Right lobe of liver (tissue), 6 donors: ENCODE results near the gene FHIT. TPM values are rescaled to one million over a fixed set of nuclear protein-coding genes. Genes with fewer than 3 reads are reported as not detected.

ENCODE experiments used
- ATAC-seq, 4 donors: fragments of 200-7000 bp; cut with Tn5 transposase; one replicate each; pipeline ENCODE4 v1.9.1; 2020; ENCODE audit warnings: mild to moderate bottlenecking in 4 of 4, moderate library complexity in 4 of 4
- DNase-seq, 3 donors: peaks; one replicate each; pipeline ENCODE4 v3.0.0-alpha.2; 2020
- H3K27ac ChIP-seq, 3 donors: fragments of 200-600 bp; one replicate each; pipeline ENCODE4 v1.8.0; 2022
- H3K27me3 ChIP-seq, 2 donors: fragments of 200-600 bp; one replicate each; pipeline ENCODE4 v1.8.0; 2022
- H3K36me3 ChIP-seq, 4 donors: fragments of 200-600 bp; sonication (generic) in 1 of 4; one replicate each; pipeline versions ENCODE4 v1.5.1 to v1.8.0; 2017 to 2022; ENCODE audit warnings: control low read depth in 1 of 4
- H3K4me1 ChIP-seq, 4 donors: fragments of 200-600 bp; sonication (generic) in 1 of 4; one replicate each; pipeline versions ENCODE4 v1.5.1 to v1.8.0; 2017 to 2022; ENCODE audit warnings: control low read depth in 1 of 4
- H3K4me3 ChIP-seq, 3 donors: fragments of 200-600 bp; one replicate each; pipeline ENCODE4 v1.8.0; 2022
- H3K9me3 ChIP-seq, 4 donors: fragments of 200-600 bp; sonication (generic) in 1 of 4; one replicate each; pipeline versions ENCODE4 v1.5.1 to v1.8.0; 2017 to 2022; ENCODE audit warnings: control low read depth in 1 of 4
- POLR2A ChIP-seq: fragments of 450-650 bp; IDR thresholded peaks from one replicate; pipeline ENCODE4 v1.6.1; 2017; ENCODE audit warnings: antibody characterized with exemption, mild to moderate bottlenecking
- WGBS: methylation state at CpG from one replicate; pipeline ENCODE4 v1.1.6; 2018; ENCODE audit warnings: low coverage, low lambda C conversion rate; ENCODE audit not compliant: insufficient coverage; ENCODE audit errors: missing lambda C conversion rate; 5-methylcytosine and 5-hydroxymethylcytosine counted together
- intact Hi-C, 2 donors: fragments of 100-400 bp; cut with DNase I; formaldehyde crosslinking; loops; one replicate each; pipeline versions ENCODE4 v1.11.2 to v1.14.1; 2022
- total RNA-seq, 6 experiments: library from RNA; depleted of rRNA in 2 of 6; stranded (reverse); fragments of >200 nt in 2 of 6; fragmentation: NEBNext Ultra II Directional in 3 of 6; extraction: Animal tissue kit (Norgen Biotek cat#: 25700) in 3 of 6; gene quantifications; one replicate each; pipeline versions ENCODE4 v1.1.0 to v1.2.4, GENCODE V29; 2016 to 2023
- TF ChIP-seq, protein P1 (sequence below), 4 donors: fragments of 200-600 bp in 3 of 4; fragments of 450-650 bp in 1 of 4; IDR thresholded peaks; one replicate each; pipeline versions ENCODE4 v1.5.1 to v1.8.0; 2016 to 2022; ENCODE audit warnings: antibody characterized with exemption in 4 of 4, mild to moderate bottlenecking in 2 of 4
- donor health status: DM: no; HTN: yes; CAD: no.
- donor health status: DM: no; HTN: no; CAD: no.
- donor health status: DM: no; HTN: no; CAD: no.
- donor health status: DM: no; HTN: yes; CAD: no.
- donor health status: DM: no; HTN: yes; CAD: no.

The FHIT gene
- total RNA-seq, 6 experiments from 2014 or later, result 6.6 to 11.2 (median 8.0) TPM

DNA sequence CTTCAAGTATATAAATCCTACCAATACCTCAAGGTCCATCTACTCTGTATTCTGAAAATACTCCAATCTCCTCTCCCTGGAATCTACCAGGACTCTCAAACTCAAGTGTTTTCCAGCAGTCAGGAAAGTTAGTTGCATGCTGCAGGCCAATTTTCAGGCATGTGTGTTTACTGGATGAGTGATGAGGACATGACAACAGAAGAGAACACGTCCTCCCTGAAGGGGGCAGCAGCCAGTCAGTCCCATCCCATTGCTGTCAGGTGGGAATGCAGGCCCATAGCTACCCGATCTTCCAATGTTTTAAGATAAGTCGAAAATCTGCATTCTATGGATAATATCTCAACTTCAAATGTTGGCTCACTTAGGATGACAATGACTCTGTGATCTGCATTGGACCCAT lies 496.2 kb downstream of the FHIT start:
- Histone ChIP-seq H3K4me3 (no peak overlapping the region), H3K9me3 (no peaks in the 10 kb centered on the region), H3K36me3 (no peaks in the 10 kb centered on the region), H3K4me1 (no peaks in the 10 kb centered on the region), H3K27me3 (no peaks in the 10 kb centered on the region), H3K27ac (no peak overlapping the region)
- ATAC-seq, result peak in 2 of 4 donors; percentile 44 to 55
- intact Hi-C loops, result no loop called here
- TF ChIP-seq POLR2A, result no peak
- TF ChIP-seq, protein P1, sequence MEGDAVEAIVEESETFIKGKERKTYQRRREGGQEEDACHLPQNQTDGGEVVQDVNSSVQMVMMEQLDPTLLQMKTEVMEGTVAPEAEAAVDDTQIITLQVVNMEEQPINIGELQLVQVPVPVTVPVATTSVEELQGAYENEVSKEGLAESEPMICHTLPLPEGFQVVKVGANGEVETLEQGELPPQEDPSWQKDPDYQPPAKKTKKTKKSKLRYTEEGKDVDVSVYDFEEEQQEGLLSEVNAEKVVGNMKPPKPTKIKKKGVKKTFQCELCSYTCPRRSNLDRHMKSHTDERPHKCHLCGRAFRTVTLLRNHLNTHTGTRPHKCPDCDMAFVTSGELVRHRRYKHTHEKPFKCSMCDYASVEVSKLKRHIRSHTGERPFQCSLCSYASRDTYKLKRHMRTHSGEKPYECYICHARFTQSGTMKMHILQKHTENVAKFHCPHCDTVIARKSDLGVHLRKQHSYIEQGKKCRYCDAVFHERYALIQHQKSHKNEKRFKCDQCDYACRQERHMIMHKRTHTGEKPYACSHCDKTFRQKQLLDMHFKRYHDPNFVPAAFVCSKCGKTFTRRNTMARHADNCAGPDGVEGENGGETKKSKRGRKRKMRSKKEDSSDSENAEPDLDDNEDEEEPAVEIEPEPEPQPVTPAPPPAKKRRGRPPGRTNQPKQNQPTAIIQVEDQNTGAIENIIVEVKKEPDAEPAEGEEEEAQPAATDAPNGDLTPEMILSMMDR (IDR thresholded peaks at IDR 0.05), result peak; percentile 9 to 36 (median 20)
- WGBS, result 62% methylated on average over 3 of the region's 3 CpGs
- no peak for DNase-seq

DNA sequence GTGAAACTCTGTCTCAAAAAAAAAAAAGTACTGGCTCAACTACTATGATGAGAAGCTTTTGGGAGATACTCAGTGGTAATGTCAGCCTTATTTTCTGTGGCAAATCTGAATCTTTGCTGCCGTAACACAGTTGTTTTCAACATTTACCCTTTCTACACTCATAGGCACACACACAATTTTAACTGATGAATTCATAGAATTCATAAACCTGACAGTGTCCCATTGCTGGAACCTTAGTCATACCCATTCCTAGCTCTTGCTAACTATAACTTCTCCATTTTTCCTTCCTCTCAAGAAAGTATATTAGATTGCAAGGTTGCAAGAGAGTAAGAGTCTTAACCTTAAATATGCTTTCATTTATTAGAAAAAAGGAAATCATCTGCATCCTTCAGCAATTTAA lies 496.6 kb downstream of the FHIT start:
- H3K27me3 ChIP-seq, result no peaks in the 10 kb centered on the region
- no peaks in the 10 kb centered on the region for H3K4me1 ChIP-seq
- no peaks in the 10 kb centered on the region for H3K9me3 ChIP-seq
- TF ChIP-seq, protein P1 (IDR thresholded peaks at IDR 0.05), result no peak
- no peak for TF ChIP-seq POLR2A
- DNase-seq (no peak), ATAC-seq (no peak)
- 80% methylated on average over 1 of the region's 1 CpG for WGBS
- no peaks in the 10 kb centered on the region for H3K36me3 ChIP-seq
- H3K27ac ChIP-seq, result no peak overlapping the region
- intact Hi-C loops, result no loop called here
- H3K4me3 ChIP-seq, result no peak overlapping the region

DNA sequence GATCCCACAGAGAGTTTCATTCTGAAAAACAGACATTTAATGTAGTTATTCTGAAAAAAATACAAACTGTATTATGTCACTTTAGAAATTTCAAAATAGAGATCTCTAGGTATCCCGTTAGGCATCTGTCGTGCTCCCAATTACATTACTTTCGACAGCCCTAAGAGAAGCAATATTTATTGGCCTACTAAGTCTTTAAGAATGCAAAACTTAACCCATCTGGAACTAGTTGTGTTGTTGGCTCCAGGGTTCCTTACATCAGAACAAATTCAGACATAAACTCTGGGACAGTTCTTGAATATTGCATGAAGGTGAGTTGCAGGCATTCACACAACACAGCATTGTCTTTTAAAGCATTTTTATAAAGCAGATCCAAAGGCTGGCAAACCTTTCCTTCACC lies 498.4 kb downstream of the FHIT start:
- 97% methylated on average over 3 of the region's 3 CpGs for WGBS
- intact Hi-C loops, result no loop called here

DNA sequence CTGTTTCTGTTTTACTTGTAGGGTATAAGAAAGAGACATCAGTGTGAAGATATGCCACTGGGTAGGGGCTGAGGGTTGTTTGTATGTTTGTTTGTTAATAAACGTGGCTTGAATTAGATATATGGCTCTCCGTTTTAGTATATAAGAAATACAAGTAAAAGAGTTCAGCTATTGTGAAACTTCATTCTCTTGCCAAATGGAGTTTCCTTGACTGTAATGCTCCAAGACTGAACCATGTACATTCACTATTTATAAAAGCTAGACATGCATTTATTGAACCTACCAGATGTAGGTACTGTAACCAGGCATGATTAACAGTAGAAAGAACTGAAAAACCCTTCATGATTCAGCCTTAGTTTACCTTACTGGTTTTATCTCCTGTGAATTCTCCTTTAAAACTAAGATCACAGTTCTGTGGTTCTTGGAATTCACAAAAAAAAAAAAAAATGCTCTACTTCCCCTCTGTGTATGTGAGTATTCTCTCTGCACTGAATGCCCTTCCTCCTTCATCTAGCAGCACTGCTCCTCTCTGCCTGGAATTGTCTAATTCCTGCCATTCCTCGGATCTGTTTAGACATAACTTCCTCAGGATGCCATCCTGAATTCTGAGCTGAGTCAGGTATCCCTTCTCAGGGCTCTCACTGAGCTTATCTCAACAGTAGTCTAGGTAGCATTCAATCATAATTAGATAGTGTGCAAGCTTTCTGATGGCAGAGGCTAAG lies 504.4 kb downstream of the FHIT start:
- Histone ChIP-seq H3K27ac (no peak overlapping the region), H3K4me1 (no peaks in the 10 kb centered on the region), H3K4me3 (no peak overlapping the region), H3K27me3 (no peaks in the 10 kb centered on the region), H3K36me3 (no peaks in the 10 kb centered on the region), H3K9me3 (no peaks in the 10 kb centered on the region)
- TF ChIP-seq, protein P1 (IDR thresholded peaks at IDR 0.05), result no peak
- TF ChIP-seq POLR2A, result no peak
- no peak for DNase-seq
- 68% methylated on average over 3 of the region's 3 CpGs for WGBS
- no peak for ATAC-seq
- intact Hi-C loops, result no loop called here

More for the DNA sequence above, 498.4 kb downstream of the FHIT start:
- no peak overlapping the region for H3K27ac ChIP-seq
- DNase-seq (no peak), ATAC-seq (no peak)
- no peaks in the 10 kb centered on the region for H3K4me1 ChIP-seq
- no peaks in the 10 kb centered on the region for H3K36me3 ChIP-seq
- no peak overlapping the region for H3K4me3 ChIP-seq
- TF ChIP-seq, protein P1 (IDR thresholded peaks at IDR 0.05), result no peak
- TF ChIP-seq POLR2A, result no peak
- no peaks in the 10 kb centered on the region for H3K9me3 ChIP-seq
- no peaks in the 10 kb centered on the region for H3K27me3 ChIP-seq
